ENCODE results near the gene PCLO. TPM values are rescaled to one million over a fixed set of nuclear protein-coding genes. Genes with fewer than 3 reads are reported as not detected.

PCLO gene
- total and polyA plus RNA-seq, 2 experiments from 2014 or later, result 0.77 to 1.1 TPM

DNA sequence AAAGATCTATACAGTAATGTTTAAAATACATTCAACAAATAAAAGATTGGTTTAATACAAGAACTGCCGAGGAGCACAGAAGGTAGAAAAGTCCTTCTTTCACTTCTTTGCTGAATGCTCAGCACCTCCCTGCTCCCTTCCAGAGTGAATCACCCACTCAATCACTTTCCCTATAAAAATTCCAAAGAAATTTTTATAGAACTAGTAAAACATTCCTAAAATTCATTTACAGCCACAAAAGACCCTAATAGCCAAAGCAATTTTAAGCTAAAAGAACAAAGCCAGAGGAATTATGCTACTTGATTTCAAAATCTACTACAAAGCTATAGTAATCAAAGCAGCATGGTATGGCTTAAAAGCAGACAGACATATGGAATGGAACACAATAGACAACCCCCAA, 320.9 kb downstream of the PCLO start:
- H3K27me3 ChIP-seq, result no peaks in the 10 kb centered on the region
- H3K9me3 ChIP-seq (ENCODE audit: low read depth), result no peaks in the 10 kb centered on the region
- TF ChIP-seq, protein P1, sequence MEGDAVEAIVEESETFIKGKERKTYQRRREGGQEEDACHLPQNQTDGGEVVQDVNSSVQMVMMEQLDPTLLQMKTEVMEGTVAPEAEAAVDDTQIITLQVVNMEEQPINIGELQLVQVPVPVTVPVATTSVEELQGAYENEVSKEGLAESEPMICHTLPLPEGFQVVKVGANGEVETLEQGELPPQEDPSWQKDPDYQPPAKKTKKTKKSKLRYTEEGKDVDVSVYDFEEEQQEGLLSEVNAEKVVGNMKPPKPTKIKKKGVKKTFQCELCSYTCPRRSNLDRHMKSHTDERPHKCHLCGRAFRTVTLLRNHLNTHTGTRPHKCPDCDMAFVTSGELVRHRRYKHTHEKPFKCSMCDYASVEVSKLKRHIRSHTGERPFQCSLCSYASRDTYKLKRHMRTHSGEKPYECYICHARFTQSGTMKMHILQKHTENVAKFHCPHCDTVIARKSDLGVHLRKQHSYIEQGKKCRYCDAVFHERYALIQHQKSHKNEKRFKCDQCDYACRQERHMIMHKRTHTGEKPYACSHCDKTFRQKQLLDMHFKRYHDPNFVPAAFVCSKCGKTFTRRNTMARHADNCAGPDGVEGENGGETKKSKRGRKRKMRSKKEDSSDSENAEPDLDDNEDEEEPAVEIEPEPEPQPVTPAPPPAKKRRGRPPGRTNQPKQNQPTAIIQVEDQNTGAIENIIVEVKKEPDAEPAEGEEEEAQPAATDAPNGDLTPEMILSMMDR (IDR thresholded peaks at IDR 0.05; ENCODE audit: low read depth, low read length), result no peak
- no peaks in the 10 kb centered on the region for H3K4me1 ChIP-seq (ENCODE audit: low read depth)
- H3K4me3 ChIP-seq, result no peak overlapping the region
- no peak for DNase-seq (ENCODE audit: low read depth in 1 of 2, low spot score in 1 of 2)
- no peaks in the 10 kb centered on the region for H3K36me3 ChIP-seq
- H3K27ac ChIP-seq, result no peak overlapping the region

GRCh38 chr7:82840061-82840460, 322.6 kb downstream of the PCLO start:
- no peaks in the 10 kb centered on the region for H3K4me1 ChIP-seq (ENCODE audit: low read depth)
- no peak overlapping the region for H3K27ac ChIP-seq
- DNase-seq (ENCODE audit: low read depth in 1 of 2, low spot score in 1 of 2), result no peak
- H3K27me3 ChIP-seq, result no peaks in the 10 kb centered on the region
- TF ChIP-seq, protein P1 (IDR thresholded peaks at IDR 0.05; ENCODE audit: low read depth, low read length), result no peak
- no peaks in the 10 kb centered on the region for H3K9me3 ChIP-seq (ENCODE audit: low read depth)
- no peak overlapping the region for H3K4me3 ChIP-seq
- no peaks in the 10 kb centered on the region for H3K36me3 ChIP-seq

- H3K36me3 ChIP-seq, result no peaks in the 10 kb centered on the region
- H3K27ac ChIP-seq, result no peak overlapping the region
- H3K27me3 ChIP-seq, result no peaks in the 10 kb centered on the region
- no peaks in the 10 kb centered on the region for H3K9me3 ChIP-seq (ENCODE audit: low read depth)
- H3K4me3 ChIP-seq, result no peak overlapping the region
- no peak for DNase-seq (ENCODE audit: low read depth in 1 of 2, low spot score in 1 of 2)
- TF ChIP-seq, protein P1 (IDR thresholded peaks at IDR 0.05; ENCODE audit: low read depth, low read length), result no peak
- H3K4me1 ChIP-seq (ENCODE audit: low read depth), result no peaks in the 10 kb centered on the region
These were observed 323.1 kb downstream of the PCLO start for GRCh38 chr7:82839555-82839954.

DNA sequence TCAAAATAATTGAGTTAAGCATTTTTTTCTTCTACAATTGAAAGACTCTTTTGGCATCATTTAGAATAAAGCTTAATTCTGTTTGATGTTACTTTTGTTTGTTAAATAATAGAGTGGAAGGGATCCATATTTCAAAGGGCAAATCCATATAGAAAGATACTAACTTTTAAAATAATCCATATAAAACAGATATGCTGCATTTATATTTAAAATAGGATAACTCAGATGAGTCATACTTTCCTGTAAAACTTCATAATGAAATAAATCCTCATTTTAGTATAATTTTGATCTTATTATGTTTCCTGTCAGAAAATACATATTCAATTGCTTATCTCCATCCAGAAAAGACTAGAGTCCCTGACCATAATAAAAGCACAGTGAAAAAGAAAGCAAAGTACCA, 323.6 kb downstream of the PCLO start:
- Histone ChIP-seq H3K27ac (no peak overlapping the region), H3K4me3 (no peak overlapping the region)

DNA sequence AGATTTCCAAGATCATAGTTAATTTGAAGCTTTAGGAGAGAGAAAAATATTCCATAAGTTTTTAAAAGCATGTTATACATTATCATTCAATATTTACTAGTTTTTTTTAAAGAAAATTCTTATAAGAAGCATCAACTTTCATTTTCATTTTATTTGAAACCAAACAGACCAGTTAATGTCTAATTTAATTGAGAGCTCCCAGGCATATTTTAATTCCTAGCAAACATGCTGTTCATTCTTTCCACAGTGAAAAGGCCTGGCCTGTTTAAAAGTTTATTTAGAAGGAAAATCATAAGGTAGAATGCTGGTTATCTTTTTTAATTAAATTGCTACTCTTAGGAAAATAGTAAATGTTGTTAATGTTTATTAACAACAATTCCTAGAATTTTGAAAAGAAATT, 324.4 kb downstream of the PCLO start:
- TF ChIP-seq, protein P1 (IDR thresholded peaks at IDR 0.05; ENCODE audit: low read depth, low read length), result no peak
- Histone ChIP-seq H3K4me3 (no peak overlapping the region), H3K4me1 (ENCODE audit: low read depth) (no peaks in the 10 kb centered on the region), H3K9me3 (ENCODE audit: low read depth) (no peaks in the 10 kb centered on the region), H3K27me3 (no peaks in the 10 kb centered on the region), H3K27ac (no peak overlapping the region), H3K36me3 (no peaks in the 10 kb centered on the region)
- no peak for DNase-seq (ENCODE audit: low read depth in 1 of 2, low spot score in 1 of 2)

More for the DNA sequence above, 323.6 kb downstream of the PCLO start:
- Histone ChIP-seq H3K36me3 (no peaks in the 10 kb centered on the region), H3K9me3 (ENCODE audit: low read depth) (no peaks in the 10 kb centered on the region), H3K27me3 (no peaks in the 10 kb centered on the region), H3K4me1 (ENCODE audit: low read depth) (no peaks in the 10 kb centered on the region)
- TF ChIP-seq, protein P1 (IDR thresholded peaks at IDR 0.05; ENCODE audit: low read depth, low read length), result no peak
- no peak for DNase-seq (ENCODE audit: low read depth in 1 of 2, low spot score in 1 of 2)

DNA sequence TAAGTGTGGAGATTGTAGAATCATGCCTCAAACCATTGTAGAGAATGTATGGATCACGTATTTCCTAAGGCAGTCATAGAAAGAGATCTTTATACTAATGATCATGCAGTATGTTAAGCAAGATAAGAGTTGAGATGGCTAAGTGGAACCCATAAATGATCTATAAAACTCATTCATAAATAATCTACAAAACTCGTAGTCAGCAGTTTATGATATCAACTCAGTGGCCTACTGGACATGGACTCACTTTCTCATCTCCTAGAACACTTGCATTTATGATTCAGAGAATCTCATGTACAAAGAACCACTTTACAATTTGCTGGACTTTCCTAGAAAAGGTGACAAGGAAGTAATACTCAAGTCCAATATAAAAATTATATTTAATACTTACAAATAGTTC, 339.6 kb downstream of the PCLO start:
- TF ChIP-seq, protein P1 (IDR thresholded peaks at IDR 0.05; ENCODE audit: low read depth, low read length), result no peak
- H3K4me1 ChIP-seq (ENCODE audit: low read depth), result no peaks in the 10 kb centered on the region
- H3K36me3 ChIP-seq, result no peaks in the 10 kb centered on the region
- no peak overlapping the region for H3K27ac ChIP-seq
- peaks cover 3% of the 10 kb centered on the region for H3K27me3 ChIP-seq
- no peak overlapping the region for H3K4me3 ChIP-seq
- DNase-seq (ENCODE audit: low read depth in 1 of 2, low spot score in 1 of 2), result no peak
- H3K9me3 ChIP-seq (ENCODE audit: low read depth), result no peaks in the 10 kb centered on the region
